Measurements from ENCODE around the gene ECPAS.
"Not testable (repeated sequence)": the region's sequence is repeated elsewhere in the genome, so short reads cannot be mapped to it uniquely, and the experiment has no call there.

The ECPAS gene

DNA sequence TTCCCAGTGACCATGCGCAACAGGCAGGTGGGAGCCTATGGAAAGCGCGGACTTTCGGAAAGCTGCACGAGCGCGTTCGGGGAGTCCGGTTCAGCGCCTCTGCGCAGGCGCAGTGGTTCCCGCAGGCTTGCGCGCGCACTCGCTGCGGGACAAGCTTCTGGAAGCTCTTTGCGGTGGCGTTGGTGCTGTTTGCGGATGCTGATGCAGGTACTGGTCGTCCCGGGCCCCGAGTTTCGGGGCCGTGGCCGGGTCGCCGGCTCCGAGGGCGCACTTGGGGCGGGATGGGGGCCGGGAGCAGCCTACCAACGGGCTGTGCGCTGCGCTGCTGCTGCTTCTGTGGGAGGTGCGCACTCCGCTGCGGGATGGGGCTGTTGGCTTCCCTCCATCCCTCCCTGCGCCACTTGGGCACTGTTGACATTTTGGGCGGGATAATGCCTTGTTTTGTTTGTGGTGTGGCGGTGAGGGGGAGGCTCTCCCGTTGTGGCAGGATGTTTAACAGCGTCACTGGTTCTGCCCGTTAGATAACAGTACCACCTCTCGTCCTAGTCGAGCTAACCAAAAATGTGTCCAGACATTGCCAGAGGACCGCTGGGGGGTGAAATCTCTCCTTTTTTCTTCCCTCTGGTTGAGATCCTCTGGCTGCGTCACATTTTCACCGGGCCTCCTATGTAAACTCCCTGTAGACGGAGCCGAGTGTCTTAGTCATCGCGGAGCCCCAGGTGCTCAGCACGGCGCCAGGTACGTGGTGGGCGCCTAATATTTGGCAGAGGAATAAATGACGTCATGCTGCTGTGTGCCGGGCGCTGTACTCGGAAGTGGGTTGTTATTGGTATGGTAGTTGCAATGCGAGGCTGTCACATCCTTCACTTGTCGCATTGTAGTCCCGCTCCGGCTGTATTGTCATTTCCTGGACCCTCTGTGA is 41.1 kb upstream of the ECPAS start, which contains the start of gene ZNF483:
ZNF483 (plus strand) TSS at position 124 of the 922 bp plus-strand sequence. CDS start 2,217 bp downstream, outside the sequence.
- peak; percentile 78 for DNase-seq (ENCODE audit: low spot score)
- no peak for TF ChIP-seq CTCF (IDR thresholded peaks at IDR 0.05)
- Histone ChIP-seq H3K4me3 (peak within 1 kb of the TSS; percentile 88), H3K27ac (peak within 1 kb of the TSS; percentile 53 to 65)

DNA sequence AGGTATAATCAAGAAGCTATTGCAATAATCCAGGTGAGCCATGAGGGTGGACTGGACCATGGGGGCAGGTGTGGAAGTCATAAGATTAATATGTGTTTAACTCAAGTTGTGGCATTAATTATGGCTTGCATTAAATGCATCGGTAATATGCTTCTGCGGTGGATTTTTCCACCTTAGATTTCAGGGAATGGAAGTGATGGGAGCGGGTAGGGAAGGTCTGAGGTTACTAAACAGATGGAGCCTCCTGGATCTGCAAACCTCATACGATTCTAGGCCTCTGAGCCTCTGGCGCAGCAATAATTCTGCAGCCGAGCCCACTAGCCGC is 40.5 kb upstream of the ECPAS start:
- H3K27ac ChIP-seq = no peak overlapping the region
- peak overlapping the region; percentile 88 for H3K4me3 ChIP-seq
- no peak for DNase-seq (ENCODE audit: low spot score)
- no peak for TF ChIP-seq CTCF (IDR thresholded peaks at IDR 0.05)

- H3K4me3 ChIP-seq = no peak overlapping the region
- no peak for DNase-seq (ENCODE audit: low spot score)
- H3K27ac ChIP-seq = no peak overlapping the region
- no peak for TF ChIP-seq CTCF (IDR thresholded peaks at IDR 0.05)
These were observed 31.9 kb upstream of the ECPAS start for GRCh38 chr9:111516061-111516465.

DNA sequence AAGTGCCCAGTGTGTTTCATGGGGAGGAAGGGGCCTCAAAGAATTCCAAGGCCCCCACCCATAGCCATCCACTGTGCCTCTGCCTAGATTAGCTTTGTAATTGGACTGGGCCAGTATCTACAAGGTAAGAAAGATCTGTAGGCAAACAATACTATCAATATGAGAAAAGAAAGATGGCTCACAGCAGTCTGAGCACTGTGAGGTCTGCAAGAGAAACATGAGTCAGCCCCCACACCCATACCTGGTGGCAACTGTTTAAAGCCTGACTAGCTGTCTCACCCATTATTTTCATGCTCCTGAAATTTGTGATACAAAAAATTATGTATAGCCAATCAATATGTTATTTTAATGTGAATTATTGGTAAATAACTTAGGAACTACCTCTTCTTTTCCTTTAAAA is 30.8 kb upstream of the ECPAS start:
- no peak overlapping the region for H3K4me3 ChIP-seq
- H3K27ac ChIP-seq = no peak overlapping the region
- no peak for TF ChIP-seq CTCF (IDR thresholded peaks at IDR 0.05)
- DNase-seq (ENCODE audit: low spot score) = no peak

DNA sequence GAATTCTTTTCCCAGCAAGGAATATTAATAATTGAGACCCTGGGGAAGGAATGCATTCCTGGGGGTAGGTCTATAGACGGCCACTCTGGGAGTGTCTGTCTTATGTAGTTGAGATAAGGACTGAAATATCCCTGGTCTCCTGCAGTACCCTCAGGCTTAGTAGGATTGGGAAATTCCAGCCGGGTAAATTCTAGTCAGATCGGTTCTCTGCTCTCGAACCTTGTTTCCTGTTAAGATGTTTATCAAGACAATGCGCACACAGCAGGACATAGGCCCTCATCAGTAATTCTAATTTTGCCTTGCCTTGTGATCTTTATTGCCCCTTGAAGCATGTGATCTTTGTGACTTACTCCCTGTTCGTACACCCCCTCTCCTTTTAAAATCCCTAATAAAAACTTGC is 27.4 kb upstream of the ECPAS start:
- not testable (repeated sequence) for H3K27ac ChIP-seq; H3K4me3 ChIP-seq; DNase-seq (ENCODE audit: low spot score)

DNA sequence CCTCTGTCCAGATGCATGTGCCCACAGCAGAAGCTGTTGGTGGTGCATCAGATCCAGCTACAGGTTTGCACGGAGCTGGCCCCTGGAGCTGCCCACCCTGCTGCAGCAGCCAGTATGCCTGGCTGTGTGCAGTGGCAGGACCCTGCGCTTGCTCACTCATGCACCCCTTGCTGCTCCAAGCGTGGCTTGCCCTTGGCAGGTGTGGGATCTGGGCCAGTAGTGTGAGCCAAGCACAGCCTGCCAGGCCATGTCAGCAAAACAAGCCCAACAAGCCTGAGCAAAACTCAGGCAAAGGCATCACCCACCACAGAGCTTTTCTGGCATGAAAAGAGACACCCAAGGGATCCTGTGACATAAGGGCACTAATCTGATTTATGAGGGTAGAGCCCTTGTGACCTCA is 18.3 kb upstream of the ECPAS start:
- H3K4me3 ChIP-seq = no peak overlapping the region
- H3K27ac ChIP-seq = no peak overlapping the region
- no peak for TF ChIP-seq CTCF (IDR thresholded peaks at IDR 0.05)
- no peak for DNase-seq (ENCODE audit: low spot score)

DNA sequence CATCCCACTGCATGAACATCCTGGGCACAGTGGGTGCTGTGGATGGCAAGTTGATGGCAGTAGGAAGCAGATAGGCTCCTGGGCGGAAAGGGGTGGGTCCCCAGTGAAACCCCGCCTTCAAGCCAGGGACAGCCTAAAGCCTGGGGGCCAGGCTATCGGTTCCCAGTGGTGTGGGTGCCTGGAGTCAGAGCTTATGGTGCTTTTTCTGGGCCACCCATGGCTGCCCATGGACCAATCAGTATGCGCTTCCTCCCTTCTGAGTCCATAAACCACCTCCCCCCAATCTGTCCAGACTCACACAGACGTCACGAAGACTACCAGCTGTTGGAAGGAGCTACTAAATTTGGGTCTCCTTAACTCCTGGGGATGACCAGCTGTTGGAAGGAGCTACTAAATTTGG is 17.5 kb upstream of the ECPAS start:
- H3K4me3 ChIP-seq = no peak overlapping the region
- DNase-seq (ENCODE audit: low spot score) = no peak
- no peak overlapping the region for H3K27ac ChIP-seq
- no peak for TF ChIP-seq CTCF (IDR thresholded peaks at IDR 0.05)

Data from coronary artery (tissue), 2 donors.